HepG2 (cell line): ENCODE results near the gene WDR18. TPM values are rescaled to one million over a fixed set of nuclear protein-coding genes. Genes with fewer than 3 reads are reported as not detected.
A peak's percentile ranks its signal among the peaks of the same experiment; 100 is the strongest.

ENCODE experiments used
- ADNP ChIP-seq: sonication (generic); formaldehyde crosslinking; IDR thresholded peaks from 2 replicates; pipeline ENCODE4 v1.4.0; 2020; ENCODE audit warnings: missing genetic modification reagents
- AFF4 ChIP-seq: sonication (generic); formaldehyde crosslinking; IDR thresholded peaks from 2 replicates; pipeline ENCODE4 v1.4.0; 2020; ENCODE audit warnings: missing genetic modification reagents
- AKNA ChIP-seq: sonication (generic); formaldehyde crosslinking; IDR thresholded peaks from 2 replicates; pipeline ENCODE4 v1.4.0; 2020; ENCODE audit warnings: missing genetic modification reagents, borderline replicate concordance
- ARHGAP35 ChIP-seq: sonication (generic); formaldehyde crosslinking; IDR thresholded peaks from 2 replicates; pipeline ENCODE4 v1.9.0; 2022; ENCODE audit warnings: mild to moderate bottlenecking, inconsistent platforms, moderate library complexity, missing genetic modification reagents, borderline replicate concordance
- ATRX ChIP-seq: sonication (generic); formaldehyde crosslinking; IDR thresholded peaks from 2 replicates; pipeline ENCODE4 v1.4.0; 2020; ENCODE audit warnings: missing genetic modification reagents, borderline replicate concordance
- BORCS8-MEF2B ChIP-seq: sonication (generic); formaldehyde crosslinking; IDR thresholded peaks from 2 replicates; pipeline ENCODE4 v1.8.0; 2022; ENCODE audit warnings: mild to moderate bottlenecking, missing genetic modification reagents
- E2F5 ChIP-seq: sonication (generic); formaldehyde crosslinking; conservative IDR thresholded peaks from 2 replicates; pipeline ENCODE4 v1.4.0; 2020; ENCODE audit warnings: missing genetic modification reagents
- HNF1A ChIP-seq, 2 experiments: sonication (generic) in 1 of 2; formaldehyde crosslinking in 1 of 2; IDR thresholded peaks; 2 replicates each; pipeline versions ENCODE4 v1.4.0 to v1.6.1; 2016 to 2020; ENCODE audit warnings: borderline replicate concordance in 1 of 2, low read depth in 1 of 2, mild to moderate bottlenecking in 1 of 2, missing genetic modification reagents in 1 of 2
- PPARG ChIP-seq: conservative IDR thresholded peaks from 2 replicates; pipeline ENCODE4 v1.6.1; 2016; ENCODE audit warnings: missing biosample characterization, missing genetic modification reagents
- ZBTB7B ChIP-seq: sonication (generic); formaldehyde crosslinking; IDR thresholded peaks from 2 replicates; pipeline ENCODE4 v1.4.0; 2020; ENCODE audit warnings: missing genetic modification reagents
- ZFP1 ChIP-seq: IDR thresholded peaks from 2 replicates; pipeline ENCODE4 v1.6.1; 2016
- ZFP36 ChIP-seq: fragments of 150-350 bp; IDR thresholded peaks from 2 replicates; pipeline ENCODE4 v1.6.1; 2018; ENCODE audit warnings: borderline replicate concordance, low read length, low read depth; ENCODE audit not compliant: partially characterized antibody
- ZFX ChIP-seq: sonication (generic); formaldehyde crosslinking; IDR thresholded peaks from 2 replicates; pipeline ENCODE4 v1.4.0; 2020; ENCODE audit warnings: mild to moderate bottlenecking, low read depth, missing genetic modification reagents, moderate library complexity
- ZSCAN20 ChIP-seq: sonication (generic); formaldehyde crosslinking; IDR thresholded peaks from 2 replicates; pipeline ENCODE4 v1.4.0; 2020; ENCODE audit warnings: missing genetic modification reagents, mild to moderate bottlenecking, borderline replicate concordance
- polyA plus RNA-seq, 8 experiments: library from polyadenylated mRNA; depleted of rRNA in 3 of 8; stranded (reverse) in 7 of 8; unstranded in 1 of 8; fragments of >200 nt; fragmentation: Illumina TruSeq in 4 of 8; extraction: Trizol in 4 of 8; gene quantifications; 2 replicates each; pipeline versions ENCODE4 v1.2.1 to v1.2.3, GENCODE V29; 2011 to 2016; ENCODE audit warnings: low read depth in 4 of 8, missing spikeins in 1 of 8, mixed read lengths in 1 of 8; ENCODE audit not compliant: insufficient read depth in 1 of 8
- total RNA-seq, 5 experiments: library from RNA; depleted of rRNA; stranded (reverse); fragments of >200 nt; fragmentation: Illumina TruSeq; extraction: Trizol; gene quantifications; 2 replicates each; pipeline ENCODE4 v1.2.3, GENCODE V29; 2016; ENCODE audit warnings: low read depth in 1 of 5

Gene WDR18
- total and polyA plus RNA-seq, 2 of the 13 experiments (the other 11 are each of a cell fraction or from before 2014, with no cell fraction given) = 36.4 to 47.6 TPM

- TF ChIP-seq AKNA (no peak), HNF1A (IDR thresholded peaks at IDR 0.05; ENCODE audit: low read depth) (no peak), HNF1A (CRISPR knock-in tag; IDR thresholded peaks at IDR 0.05; ENCODE audit: borderline replicate concordance) (no peak; the same call in 1 of the 2 replicates), ZSCAN20 (CRISPR knock-in tag) (no peak), AFF4 (no peak), ARHGAP35 (CRISPR knock-in tag) (peak; percentile 71; the same call in 1 of the 2 replicates), ZFP1 (CRISPR knock-in tag) (no peak), PPARG (CRISPR knock-in tag) (no peak), ZBTB7B (peak; percentile 53; the same call in 1 of the 2 replicates), BORCS8-MEF2B (peak; percentile 70; the same call in 1 of the 2 replicates), ATRX (CRISPR knock-in tag) (no peak), ZFP36 (no peak), E2F5 (CRISPR knock-in tag) (no peak), ZFX (CRISPR knock-in tag) (peak; percentile 69), ADNP (no peak)
These were observed at the start of gene WDR18 (continued) for GRCh38 chr19:984165-984967.
